Activated CD8-positive, alpha-beta memory T cell treated with anti-CD3 and anti-CD28 coated beads for 36 hours (primary cell): Measurements from ENCODE around the gene LOXL1. TPM values are rescaled to one million over a fixed set of nuclear protein-coding genes. Genes with fewer than 3 reads are reported as not detected.

Experiments
- CTCF ChIA-PET: fragments of 350-600 bp; sonication (Branson Sonifier 250); formaldehyde crosslinking; loops from one replicate; lab custom pipeline; 2021; ENCODE audit warnings: antibody characterized with exemption; lab: Charles Lee
- POLR2A ChIA-PET: fragments of 350-600 bp; sonication (Branson Sonifier 250); formaldehyde crosslinking; loops from one replicate; lab custom pipeline; 2021; ENCODE audit warnings: antibody characterized with exemption; lab: Charles Lee
- total RNA-seq, 2 experiments: library from RNA; stranded (reverse); gene quantifications; one replicate each; pipeline ENCODE4 v1.2.3, GENCODE V29; 2021

The LOXL1 gene
- total RNA-seq, 2 experiments from 2014 or later, result 1.4 to 1.7 TPM

DNA sequence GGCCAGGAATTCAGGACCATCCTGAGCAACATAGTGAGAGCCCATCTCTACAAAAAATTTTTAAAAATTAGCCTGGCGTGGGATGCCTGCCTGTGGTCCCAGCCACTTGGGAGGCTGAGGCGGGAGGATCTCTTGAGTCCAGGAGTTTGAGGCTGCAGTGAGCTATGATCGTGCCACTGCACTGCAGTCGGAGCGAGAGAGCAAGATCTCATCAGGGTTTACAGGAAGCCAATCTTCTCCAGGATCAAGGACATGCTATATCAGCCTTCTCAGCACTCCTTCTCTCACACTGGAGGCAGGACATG lies 66.3 kb downstream of the LOXL1 start:
- POLR2A ChIA-PET, result no interaction called here
- CTCF ChIA-PET, result interaction anchor here (0.8 kb wide), 2 partner anchors 18 to 42 kb away, joined by 3 to 4 read pairs; no protein-coding TSS in a partner anchor

DNA sequence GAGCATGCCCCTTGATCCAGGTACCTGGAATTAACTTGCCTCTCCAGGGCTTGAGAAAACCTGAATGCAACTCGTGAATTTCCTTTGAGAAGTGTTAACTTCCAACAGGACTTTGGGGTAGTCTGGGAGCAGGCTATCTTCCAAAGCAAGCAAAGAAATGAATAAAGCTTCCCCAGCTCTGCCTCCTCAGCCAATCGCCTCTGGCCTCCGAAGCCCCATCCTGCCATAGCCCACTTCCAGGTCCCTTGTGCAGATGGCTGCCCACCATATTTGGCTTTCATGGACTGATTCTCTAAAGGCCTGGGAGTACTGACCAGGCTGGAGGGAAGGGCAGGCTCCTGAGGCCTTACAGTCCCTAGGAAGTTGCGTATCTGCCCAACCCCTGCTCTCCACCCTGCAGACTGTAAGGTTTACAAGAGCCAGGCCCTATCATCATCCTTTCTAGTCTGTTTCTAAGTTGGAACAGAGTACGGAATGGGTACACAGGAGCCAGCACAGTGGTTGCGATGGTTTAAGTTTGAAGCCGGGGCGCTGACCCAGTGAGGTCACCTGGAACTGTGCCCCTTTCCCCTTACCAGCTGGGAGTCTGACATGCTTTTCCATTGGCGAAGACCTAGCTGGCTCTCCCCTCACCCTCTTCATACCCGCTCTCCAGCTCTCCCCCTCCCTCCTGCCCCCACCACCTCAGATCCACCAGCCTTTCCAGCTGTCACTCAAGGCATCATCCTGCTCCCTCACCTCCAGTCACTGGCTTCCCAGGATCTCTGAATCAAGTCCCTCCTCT lies 67.1 kb downstream of the LOXL1 start:
- POLR2A ChIA-PET, result interaction anchor here (1.4 kb wide), 1 partner anchor 13 kb away, joined by 13 read pairs; no protein-coding TSS in a partner anchor
- CTCF ChIA-PET, result interaction anchor here (0.8 to 1.8 kb wide), 5 partner anchors 8 to 41 kb away, joined by 3 to 7 read pairs (median 6); no protein-coding TSS in a partner anchor

DNA sequence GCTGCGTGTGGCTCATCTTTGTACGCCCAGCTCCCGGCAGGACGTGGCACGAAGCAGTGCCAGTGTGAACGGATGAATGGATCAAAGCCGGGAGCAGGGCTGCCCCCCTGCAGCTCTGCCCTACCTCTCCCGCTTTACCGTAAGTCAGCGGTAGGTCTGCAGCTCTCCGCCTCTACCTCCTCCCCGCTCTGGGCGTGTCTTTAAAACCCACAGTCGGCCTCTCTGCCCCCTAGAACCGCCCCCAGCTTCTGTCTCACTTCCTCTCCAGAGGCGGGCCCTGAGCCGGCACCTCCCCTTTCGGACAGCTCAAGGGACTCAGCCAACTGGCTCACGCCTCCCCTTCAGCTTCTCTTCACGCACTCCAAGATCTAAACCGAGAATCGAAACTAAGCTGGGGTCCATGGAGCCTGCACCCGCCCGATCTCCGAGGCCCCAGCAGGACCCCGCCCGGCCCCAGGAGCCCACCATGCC lies 68.2 kb downstream of the LOXL1 start, which contains the start of gene PML:
Gene PML, plus strand, starts transcription at position 304 of the 471 bp plus-strand sequence. Its CDS starts 97 bp downstream, at position 401.
- CTCF ChIA-PET, result interaction anchor here (1.1 to 1.9 kb wide), 6 partner anchors 9 to 54 kb away, joined by 3 to 7 read pairs (median 6); no protein-coding TSS in a partner anchor
- POLR2A ChIA-PET, result interaction anchor here (0.6 to 1.4 kb wide), 4 partner anchors 12 to 1766 kb away, joined by 3 to 13 read pairs (median 4); partner anchors contain the start of gene CLK3

DNA sequence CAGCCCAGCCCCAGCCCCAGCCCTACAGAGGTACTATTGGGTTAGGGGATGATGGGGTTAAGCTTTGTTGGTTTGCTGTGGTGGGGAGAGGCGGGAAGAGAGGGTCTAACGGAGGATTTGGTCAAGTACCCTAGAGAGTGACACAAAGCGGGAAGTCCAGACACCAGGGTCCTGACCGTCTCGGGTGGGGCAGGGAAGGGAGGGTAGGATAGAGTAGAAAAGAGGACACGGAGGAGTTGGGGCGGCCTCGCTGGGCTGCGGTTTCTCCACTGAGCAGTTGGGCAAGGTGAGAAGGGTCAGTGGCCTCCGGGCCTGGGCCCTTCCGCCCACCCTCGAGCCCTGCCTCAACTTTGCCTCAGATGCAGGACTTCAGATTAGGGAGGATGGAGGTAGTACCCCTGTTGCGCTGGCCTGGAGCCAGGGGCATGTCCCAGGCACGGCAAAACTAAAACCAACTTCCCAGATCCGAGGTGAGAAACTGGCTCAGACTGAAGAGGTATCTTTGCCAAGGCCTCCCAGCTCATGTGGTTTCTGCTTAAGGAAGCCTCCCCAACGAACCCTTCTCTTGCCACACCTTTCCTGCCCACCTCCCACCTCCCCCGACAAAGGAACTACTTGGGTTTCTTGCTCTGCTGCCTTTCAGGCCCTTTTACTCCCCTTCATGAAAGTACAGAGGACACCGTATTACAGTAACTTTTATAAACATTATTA lies 68.8 kb downstream of the LOXL1 start:
- ChIA-PET CTCF (interaction anchor here (0.7 to 1.9 kb wide), 6 partner anchors 10 to 53 kb away, joined by 3 to 7 read pairs (median 5); no protein-coding TSS in a partner anchor), POLR2A (interaction anchor here (1.4 kb wide), 1 partner anchor 12 kb away, joined by 13 read pairs; no protein-coding TSS in a partner anchor)

DNA sequence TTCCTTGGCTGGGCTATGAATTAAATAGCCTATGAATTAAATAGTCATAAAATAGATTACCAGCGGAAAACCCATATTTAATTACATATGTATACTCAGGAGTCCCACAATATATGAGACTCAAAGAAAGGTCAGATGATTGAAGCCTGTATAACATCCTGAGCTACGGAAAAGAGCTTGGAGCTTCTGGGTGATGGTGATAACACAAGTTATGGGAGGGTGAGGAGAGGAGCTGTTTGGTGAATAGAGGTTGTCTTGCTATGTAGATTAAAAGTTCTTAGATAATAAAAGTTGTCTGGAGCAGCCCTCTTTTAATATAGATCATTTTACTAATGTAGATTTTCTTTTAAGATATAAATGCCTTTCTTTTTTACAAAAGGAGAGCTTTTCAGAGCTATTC lies 70.0 kb downstream of the LOXL1 start:
- POLR2A ChIA-PET, result interaction anchor here (0.9 kb wide), 1 partner anchor 12 kb away, joined by 3 read pairs; no protein-coding TSS in a partner anchor
- CTCF ChIA-PET, result interaction anchor here (0.5 to 1.2 kb wide), 3 partner anchors 14 to 539 kb away, joined by 3 to 5 read pairs (median 3); no protein-coding TSS in a partner anchor

DNA sequence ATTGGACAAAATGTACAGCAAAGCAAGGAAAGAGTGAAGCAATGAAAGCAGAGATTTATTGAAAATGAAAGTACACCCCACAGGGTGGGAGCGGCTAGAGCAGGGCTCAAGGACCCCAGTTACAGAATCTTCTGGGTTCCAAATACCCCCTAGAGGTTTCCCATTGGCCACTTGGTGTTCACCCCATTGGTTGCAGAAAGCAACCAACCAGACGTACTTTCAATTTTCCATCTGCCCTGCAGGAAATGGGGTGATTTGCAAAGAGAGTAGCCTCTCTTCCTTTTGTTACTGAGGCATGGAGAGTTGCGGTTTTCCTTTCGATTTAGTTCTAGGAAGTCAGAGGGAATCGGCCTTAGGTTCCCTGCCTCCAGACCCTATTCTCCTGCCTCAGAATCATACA lies 70.7 kb downstream of the LOXL1 start:
- CTCF ChIA-PET, result interaction anchor here (1.1 to 1.2 kb wide), 2 partner anchors 14 to 24 kb away, joined by 3 to 5 read pairs; no protein-coding TSS in a partner anchor
- POLR2A ChIA-PET, result interaction anchor here (0.9 kb wide), 1 partner anchor 11 kb away, joined by 3 read pairs; no protein-coding TSS in a partner anchor

- CTCF ChIA-PET, result no interaction called here
- POLR2A ChIA-PET, result no interaction called here
Measured at GRCh38 chr15:73997986-73998385, 71.7 kb downstream of the LOXL1 start.

Other genes with a start within 250 kb of the LOXL1 start
- gene CD276, start 242.1 kb upstream of the LOXL1 start, total RNA-seq, result 1 to 10 TPM; 2.6 to 3.1 TPM
- not detected for gene INSYN1, start 173.1 kb upstream of the LOXL1 start, total RNA-seq
- gene TBC1D21, start 52.9 kb upstream of the LOXL1 start, total RNA-seq, result not detected
- gene STOML1, start 65.8 kb downstream of the LOXL1 start, total RNA-seq, result 10 to 100 TPM; 11.6 to 12.8 TPM
- gene PML, start 68.3 kb downstream of the LOXL1 start, total RNA-seq, result 10 to 100 TPM; 37.0 to 38.9 TPM
- gene GOLGA6A, start 156.1 kb downstream of the LOXL1 start, total RNA-seq, result not detected
- gene ISLR2, start 204.1 kb downstream of the LOXL1 start, total RNA-seq, result not detected
- gene ISLR, start 247.2 kb downstream of the LOXL1 start, total RNA-seq, result not detected